Endodermal cell (in vitro differentiated cells): ENCODE data around the gene LYL1. TPM values are rescaled to one million over a fixed set of nuclear protein-coding genes. Genes with fewer than 3 reads are reported as not detected.

Experiments
- DNase-seq: peaks from one replicate; pipeline ENCODE4 v3.0.0-alpha.2; 2017
- H3K27ac ChIP-seq: 2 replicates; pipeline ENCODE4 v1.5.1; 2013; ENCODE audit warnings: mild to moderate bottlenecking, low read depth, low read length, moderate library complexity
- H3K27me3 ChIP-seq: 2 replicates; pipeline ENCODE4 v1.6.1; 2013; ENCODE audit warnings: mild to moderate bottlenecking, low read length, moderate library complexity; ENCODE audit not compliant: insufficient read depth, control insufficient read depth, poor library complexity, severe bottlenecking
- H3K36me3 ChIP-seq: 2 replicates; pipeline ENCODE4 v1.7.0; 2013; ENCODE audit warnings: mild to moderate bottlenecking, low read length, moderate library complexity; ENCODE audit not compliant: control insufficient read depth, insufficient read depth
- H3K4me1 ChIP-seq: one replicate; pipeline ENCODE4 v1.7.0; 2013; ENCODE audit warnings: low read length; ENCODE audit not compliant: control insufficient read depth, insufficient read depth
- H3K4me3 ChIP-seq: 2 replicates; pipeline ENCODE4 v1.5.1; 2013; ENCODE audit warnings: mild to moderate bottlenecking, low read length, moderate library complexity
- H3K9ac ChIP-seq: 2 replicates; pipeline ENCODE4 v1.6.1; 2013; ENCODE audit warnings: mild to moderate bottlenecking, low read length, moderate library complexity; ENCODE audit not compliant: poor library complexity, severe bottlenecking; ENCODE audit errors: extremely low read depth
- H3K9me3 ChIP-seq: 2 replicates; pipeline ENCODE4 v1.6.1; 2013; ENCODE audit warnings: mild to moderate bottlenecking, low read length, moderate library complexity; ENCODE audit not compliant: control insufficient read depth
- H3K27ac Mint-ChIP-seq: 2 replicates; pipeline ENCODE4 v1.8.0; 2020; ENCODE audit warnings: mixed read lengths
- H3K27me3 Mint-ChIP-seq: 2 replicates; pipeline ENCODE4 v1.8.0; 2021; ENCODE audit warnings: mild to moderate bottlenecking, mixed read lengths; ENCODE audit not compliant: insufficient read depth
- H3K36me3 Mint-ChIP-seq: 2 replicates; pipeline ENCODE4 v1.8.0; 2020; ENCODE audit warnings: low read depth, mixed read lengths
- H3K4me1 Mint-ChIP-seq: 2 replicates; pipeline ENCODE4 v1.8.0; 2020; ENCODE audit warnings: mixed read lengths
- H3K4me3 Mint-ChIP-seq: 2 replicates; pipeline ENCODE4 v1.8.0; 2020; ENCODE audit warnings: mild to moderate bottlenecking, moderate library complexity, mixed read lengths
- H3K9me3 Mint-ChIP-seq: 2 replicates; pipeline ENCODE4 v1.8.0; 2020; ENCODE audit warnings: mild to moderate bottlenecking, mixed read lengths
- CTCF ChIP-seq: fragments of 200-600 bp; sonication (generic); conservative IDR thresholded peaks from 2 replicates; pipeline ENCODE4 v1.5.0; 2021; ENCODE audit warnings: antibody characterized with exemption, mild to moderate bottlenecking
- WGBS, 2 experiments: methylation state at CpG; one replicate each; pipeline versions ENCODE4 v1.1.5 to v1.1.7; 2013; ENCODE audit warnings: missing lambda C conversion rate in 2 of 2, mixed read lengths in 1 of 2; ENCODE audit not compliant: insufficient coverage in 1 of 2, insufficient read length in 1 of 2; 5-methylcytosine and 5-hydroxymethylcytosine counted together
- total RNA-seq, 2 donors: library from RNA; stranded (reverse); fragmentation: NEBNext Ultra II Directional in 1 of 2; extraction: Animal tissue kit (Norgen Biotek cat#: 25700) in 1 of 2; gene quantifications; 2 replicates in 1 of 2; 3 replicates in 1 of 2; pipeline ENCODE4 v1.2.1, GENCODE V29; 2021

The LYL1 gene
- total RNA-seq, 2 donors from 2014 or later: 1.9 to 2.0 TPM

- peaks cover 49% of the 10 kb centered on the region for H3K36me3 ChIP-seq
- no peaks in the 10 kb centered on the region for H3K27me3 ChIP-seq
- Mint-ChIP-seq H3K9me3 (no peaks in the 10 kb centered on the region), H3K4me3 (no peak overlapping the region), H3K27ac (peak overlapping the region; percentile 89), H3K36me3 (peaks cover 32% of the 10 kb centered on the region), H3K27me3 (no peaks in the 10 kb centered on the region), H3K4me1 (peaks cover 42% of the 10 kb centered on the region)
- H3K4me3 ChIP-seq: no peak overlapping the region
- DNase-seq: no peak
- H3K9ac ChIP-seq: no peak overlapping the region
- no peak for TF ChIP-seq CTCF
- no peak overlapping the region for H3K27ac ChIP-seq
- peaks cover 25% of the 10 kb centered on the region for H3K4me1 ChIP-seq
- 91 to 95% methylated on average over 10 to 13 of the region's 13 CpGs for WGBS, 2 experiments
- H3K9me3 ChIP-seq: no peaks in the 10 kb centered on the region
These were observed 19.7 kb upstream of the LYL1 start for GRCh38 chr19:13122275-13122878.

GRCh38 chr19:13121551-13122274 is 19.1 kb upstream of the LYL1 start:
- peaks cover 45% of the 10 kb centered on the region for H3K4me1 Mint-ChIP-seq
- H3K27ac ChIP-seq: no peak overlapping the region
- no peaks in the 10 kb centered on the region for H3K9me3 ChIP-seq
- WGBS, 2 experiments: 92 to 96% methylated on average over 10 to 18 of the region's 18 CpGs
- H3K4me1 ChIP-seq: peaks cover 25% of the 10 kb centered on the region
- H3K9me3 Mint-ChIP-seq: no peaks in the 10 kb centered on the region
- no peaks in the 10 kb centered on the region for H3K27me3 Mint-ChIP-seq
- TF ChIP-seq CTCF: no peak
- no peak overlapping the region for H3K9ac ChIP-seq
- peak overlapping the region; percentile 96 for H3K4me3 Mint-ChIP-seq
- peak overlapping the region; percentile 89 for H3K27ac Mint-ChIP-seq
- DNase-seq: peak; percentile 38
- peaks cover 32% of the 10 kb centered on the region for H3K36me3 Mint-ChIP-seq
- no peak overlapping the region for H3K4me3 ChIP-seq
- H3K27me3 ChIP-seq: no peaks in the 10 kb centered on the region
- peaks cover 48% of the 10 kb centered on the region for H3K36me3 ChIP-seq

- DNase-seq: peak; percentile 62
- H3K36me3 Mint-ChIP-seq: peaks cover 26% of the 10 kb centered on the region
- H3K9me3 Mint-ChIP-seq: no peaks in the 10 kb centered on the region
- 66 to 68% methylated on average over 9 to 10 of the region's 10 CpGs for WGBS, 2 experiments
- H3K36me3 ChIP-seq: peaks cover 43% of the 10 kb centered on the region
- peak overlapping the region; percentile 96 for H3K4me3 Mint-ChIP-seq
- H3K9ac ChIP-seq: no peak overlapping the region
- H3K27ac Mint-ChIP-seq: peak overlapping the region; percentile 89
- no peaks in the 10 kb centered on the region for H3K27me3 ChIP-seq
- H3K9me3 ChIP-seq: no peaks in the 10 kb centered on the region
- TF ChIP-seq CTCF: no peak
- peak overlapping the region; percentile 89 for H3K4me3 ChIP-seq
- no peaks in the 10 kb centered on the region for H3K27me3 Mint-ChIP-seq
- peaks cover 48% of the 10 kb centered on the region for H3K4me1 Mint-ChIP-seq
- H3K4me1 ChIP-seq: peaks cover 25% of the 10 kb centered on the region
- H3K27ac ChIP-seq: no peak overlapping the region
These were observed 18.2 kb upstream of the LYL1 start for GRCh38 chr19:13120817-13121216.
